ENCODE results near the gene FYB1. TPM values are rescaled to one million over a fixed set of nuclear protein-coding genes. Genes with fewer than 3 reads are reported as not detected.
A peak's percentile ranks its signal among the peaks of the same experiment; 100 is the strongest.

FYB1 gene
- total RNA-seq, 2 experiments from 2014 or later = 129 TPM

DNA sequence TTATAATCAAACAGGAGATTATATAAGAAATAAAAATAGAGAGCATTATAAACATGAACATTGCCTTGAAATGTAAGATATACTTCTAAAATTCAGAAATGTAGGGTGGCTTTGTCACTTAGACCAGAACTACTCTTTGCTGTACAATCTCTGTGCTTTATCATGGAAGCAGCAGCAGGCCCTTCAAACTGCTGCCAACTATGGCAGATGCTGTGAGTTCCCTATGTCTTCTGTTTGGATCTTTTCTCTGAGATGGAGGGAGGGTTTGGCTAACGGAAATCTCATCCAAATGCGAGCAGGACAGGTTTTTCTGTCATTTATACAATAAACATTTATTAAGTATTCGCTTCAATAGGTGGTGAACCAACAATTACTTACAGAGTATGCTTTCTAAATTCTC, 110.4 kb downstream of the FYB1 start:
- H3K4me3 Mint-ChIP-seq = no peak overlapping the region
- no peak for DNase-seq
- intact Hi-C loops (cut with micrococcal nuclease) = no loop called here
- CTCF ChIA-PET = interaction anchor here (1.3 to 1.6 kb wide), 2 partner anchors 10 to 175 kb away, joined by 3 to 4 read pairs; no protein-coding TSS in a partner anchor
- peaks cover 18% of the 10 kb centered on the region for H3K36me3 Mint-ChIP-seq (ENCODE audit: low read depth)
- H3K27me3 Mint-ChIP-seq (ENCODE audit: low read depth) = no peaks in the 10 kb centered on the region
- peaks cover 8% of the 10 kb centered on the region for H3K4me1 Mint-ChIP-seq (ENCODE audit: low read depth)
- peak overlapping the region; percentile 25 for H3K27ac Mint-ChIP-seq
- H3K9me3 Mint-ChIP-seq = no peaks in the 10 kb centered on the region

DNA sequence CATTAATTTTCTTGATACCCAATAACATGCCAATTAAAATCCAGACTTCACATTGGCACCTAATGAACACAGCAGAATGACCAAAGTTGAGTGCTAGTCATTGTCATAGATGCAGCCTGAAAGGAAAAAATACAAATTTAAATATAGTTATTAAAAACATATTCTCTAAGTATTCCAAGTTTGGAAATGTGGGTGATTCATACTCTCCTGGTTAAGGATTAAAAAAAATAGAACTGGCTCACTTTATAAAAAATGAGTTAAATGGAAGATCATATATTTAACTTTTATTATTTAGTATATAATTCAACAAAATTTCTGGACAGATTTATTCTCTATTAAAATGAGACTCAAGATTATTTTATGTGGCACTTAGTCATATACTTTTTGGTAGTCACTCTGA, 112.0 kb downstream of the FYB1 start:
- Mint-ChIP-seq H3K36me3 (ENCODE audit: low read depth) (peaks cover 23% of the 10 kb centered on the region), H3K4me3 (no peak overlapping the region), H3K4me1 (ENCODE audit: low read depth) (peaks cover 12% of the 10 kb centered on the region), H3K27me3 (ENCODE audit: low read depth) (no peaks in the 10 kb centered on the region), H3K9me3 (no peaks in the 10 kb centered on the region), H3K27ac (no peak overlapping the region)
- intact Hi-C loops (cut with micrococcal nuclease) = no loop called here
- CTCF ChIA-PET = no interaction called here
- DNase-seq = no peak

DNA sequence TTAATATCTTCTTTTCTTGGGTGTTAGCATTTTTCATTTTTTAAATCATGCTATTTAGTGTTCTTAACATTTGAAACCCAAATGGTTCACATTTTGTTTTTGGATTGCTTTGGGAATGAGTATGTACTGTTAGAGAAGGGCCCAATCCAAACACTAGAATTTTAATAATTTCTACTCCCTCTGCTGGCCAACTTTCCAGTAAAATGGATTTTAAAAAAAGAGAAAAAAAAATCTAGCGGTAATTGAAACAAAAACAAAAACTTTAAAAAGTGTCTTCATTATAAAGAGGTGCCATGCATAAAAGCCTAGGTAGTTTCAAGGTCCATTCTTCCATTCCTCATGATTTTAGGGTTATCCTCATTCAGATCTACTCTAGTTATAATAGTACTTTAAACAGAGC, 113.0 kb downstream of the FYB1 start:
- peaks cover 20% of the 10 kb centered on the region for H3K4me1 Mint-ChIP-seq (ENCODE audit: low read depth)
- H3K4me3 Mint-ChIP-seq = no peak overlapping the region
- peaks cover 23% of the 10 kb centered on the region for H3K36me3 Mint-ChIP-seq (ENCODE audit: low read depth)
- intact Hi-C loops (cut with micrococcal nuclease) = no loop called here
- no peaks in the 10 kb centered on the region for H3K27me3 Mint-ChIP-seq (ENCODE audit: low read depth)
- H3K27ac Mint-ChIP-seq = peak overlapping the region; percentile 51
- no peaks in the 10 kb centered on the region for H3K9me3 Mint-ChIP-seq
- CTCF ChIA-PET = no interaction called here
- DNase-seq = no peak

DNA sequence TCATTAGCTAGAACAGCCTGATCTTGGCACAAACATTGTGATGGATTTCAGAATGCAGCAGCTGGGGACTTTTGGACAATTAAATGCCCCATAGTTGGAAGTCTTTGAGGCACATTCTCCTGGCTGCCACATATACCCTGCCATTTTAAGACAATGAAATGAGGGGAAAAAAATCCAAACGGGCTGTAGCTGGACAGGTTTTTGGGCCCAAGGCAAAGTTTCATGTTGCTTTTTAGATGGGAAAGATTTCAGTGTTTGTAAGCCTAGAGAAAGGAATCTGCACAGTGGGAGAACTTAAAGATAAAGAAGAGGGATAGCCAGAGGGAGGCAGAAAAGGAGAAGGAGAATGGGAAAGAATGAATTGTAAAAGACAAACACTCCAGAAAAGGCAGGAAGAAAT, 115.1 kb downstream of the FYB1 start:
- CTCF ChIA-PET = interaction anchor here (0.8 kb wide), 1 partner anchor 23 kb away, joined by 3 read pairs; no protein-coding TSS in a partner anchor
- no peak for DNase-seq
- peaks cover 33% of the 10 kb centered on the region for H3K4me1 Mint-ChIP-seq (ENCODE audit: low read depth)
- no peak overlapping the region for H3K27ac Mint-ChIP-seq
- peaks cover 20% of the 10 kb centered on the region for H3K36me3 Mint-ChIP-seq (ENCODE audit: low read depth)
- no peaks in the 10 kb centered on the region for H3K9me3 Mint-ChIP-seq
- intact Hi-C loops (cut with micrococcal nuclease) = no loop called here
- no peak overlapping the region for H3K4me3 Mint-ChIP-seq
- H3K27me3 Mint-ChIP-seq (ENCODE audit: low read depth) = no peaks in the 10 kb centered on the region

DNA sequence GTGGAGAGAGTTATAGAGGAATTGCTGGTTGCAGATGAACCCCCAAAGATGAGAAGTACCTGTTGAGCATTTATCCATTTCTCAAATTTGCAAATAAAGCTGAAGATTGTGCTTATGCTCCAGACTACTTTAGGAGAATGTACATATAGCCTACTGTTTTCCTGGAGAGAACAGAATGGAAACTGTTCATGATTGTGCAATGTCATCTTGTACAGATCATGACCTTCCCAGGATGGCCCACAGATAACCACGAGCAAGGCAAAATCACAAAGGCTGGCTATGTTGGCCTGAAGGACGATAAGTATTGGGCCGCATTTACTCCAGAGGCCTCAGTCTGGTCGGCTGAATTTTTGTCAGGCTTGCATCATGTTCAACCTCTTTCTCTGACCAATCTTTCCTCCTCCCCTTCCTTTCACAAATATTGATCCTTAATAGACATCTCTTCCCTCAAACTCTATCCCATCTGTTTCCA, 116.6 kb downstream of the FYB1 start:
- Mint-ChIP-seq H3K27me3 (ENCODE audit: low read depth) (no peaks in the 10 kb centered on the region), H3K9me3 (no peaks in the 10 kb centered on the region), H3K27ac (peak overlapping the region; percentile 6), H3K36me3 (ENCODE audit: low read depth) (peaks cover 18% of the 10 kb centered on the region), H3K4me3 (no peak overlapping the region), H3K4me1 (ENCODE audit: low read depth) (peaks cover 31% of the 10 kb centered on the region)
- DNase-seq = no peak
- CTCF ChIA-PET = interaction anchor here (1.3 kb wide), 1 partner anchor 22 kb away, joined by 4 read pairs; no protein-coding TSS in a partner anchor
- intact Hi-C loops (cut with micrococcal nuclease) = no loop called here

DNA sequence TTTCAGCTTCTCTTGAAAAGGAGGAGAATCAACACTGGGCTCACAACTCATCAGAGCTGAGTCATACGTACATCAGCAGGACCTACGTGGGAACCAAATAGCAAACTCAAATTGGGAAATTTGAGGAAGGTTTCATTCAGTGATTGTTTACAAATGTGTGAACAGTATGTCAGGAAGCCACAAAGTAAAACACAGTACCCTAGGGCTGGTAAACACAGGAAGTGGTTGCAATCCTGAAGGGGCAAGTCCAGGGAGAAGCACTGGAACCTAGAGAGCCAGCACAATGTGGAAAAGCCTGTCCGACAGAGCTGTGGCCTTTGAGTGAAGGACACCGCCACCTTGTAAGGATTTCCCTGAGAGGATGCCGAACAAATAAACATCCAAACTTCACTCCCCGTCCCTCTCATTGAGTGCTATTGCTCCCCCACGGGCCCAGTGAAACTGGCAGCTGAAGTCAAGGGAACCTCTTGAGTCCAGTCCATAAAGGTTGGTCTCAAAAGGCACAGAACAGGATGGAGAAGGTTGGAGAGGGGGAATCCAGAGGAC, 118.4 kb downstream of the FYB1 start:
- H3K4me1 Mint-ChIP-seq (ENCODE audit: low read depth) = peaks cover 31% of the 10 kb centered on the region
- H3K4me3 Mint-ChIP-seq = no peak overlapping the region
- H3K27ac Mint-ChIP-seq = peak overlapping the region; percentile 59
- no peaks in the 10 kb centered on the region for H3K27me3 Mint-ChIP-seq (ENCODE audit: low read depth)
- no peak for DNase-seq
- H3K36me3 Mint-ChIP-seq (ENCODE audit: low read depth) = peaks cover 15% of the 10 kb centered on the region
- no peaks in the 10 kb centered on the region for H3K9me3 Mint-ChIP-seq
- CTCF ChIA-PET = no interaction called here
- intact Hi-C loops (cut with micrococcal nuclease) = loop anchor here (1.0 kb wide), 1 partner anchor 8 kb away; no protein-coding TSS in a partner anchor

DNA sequence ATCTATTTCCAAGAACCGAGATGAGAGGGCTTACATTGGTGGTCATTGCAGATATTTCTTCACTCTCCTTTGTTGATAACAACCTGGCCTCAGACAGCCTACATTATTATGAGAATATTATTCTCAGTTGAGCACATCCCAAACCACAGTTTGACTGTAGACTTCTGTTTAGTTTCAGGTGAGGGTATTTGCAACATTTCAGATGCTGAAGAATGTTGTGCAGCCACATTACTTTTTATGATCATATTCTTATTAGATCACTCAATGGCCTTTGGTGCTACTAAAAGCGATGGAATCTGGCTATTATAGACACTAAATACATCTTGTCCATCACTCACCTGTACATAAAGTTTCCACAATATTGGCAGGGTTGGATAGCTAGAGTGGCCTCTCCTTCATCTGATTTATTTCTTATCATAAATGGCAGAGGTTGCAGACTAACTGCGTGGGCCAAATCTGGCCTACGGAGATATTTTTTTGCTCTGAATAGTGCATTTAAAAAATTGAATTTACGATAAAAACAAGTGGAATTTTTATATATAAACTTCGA, 119.0 kb downstream of the FYB1 start:
- intact Hi-C loops (cut with micrococcal nuclease) = no loop called here
- DNase-seq = no peak
- H3K9me3 Mint-ChIP-seq = no peaks in the 10 kb centered on the region
- no peak overlapping the region for H3K27ac Mint-ChIP-seq
- CTCF ChIA-PET = interaction anchor here (0.6 to 0.9 kb wide), 2 partner anchors 25 to 102 kb away, joined by 3 to 4 read pairs; no protein-coding TSS in a partner anchor
- H3K36me3 Mint-ChIP-seq (ENCODE audit: low read depth) = peaks cover 15% of the 10 kb centered on the region
- peaks cover 31% of the 10 kb centered on the region for H3K4me1 Mint-ChIP-seq (ENCODE audit: low read depth)
- H3K27me3 Mint-ChIP-seq (ENCODE audit: low read depth) = no peaks in the 10 kb centered on the region
- no peak overlapping the region for H3K4me3 Mint-ChIP-seq

DNA sequence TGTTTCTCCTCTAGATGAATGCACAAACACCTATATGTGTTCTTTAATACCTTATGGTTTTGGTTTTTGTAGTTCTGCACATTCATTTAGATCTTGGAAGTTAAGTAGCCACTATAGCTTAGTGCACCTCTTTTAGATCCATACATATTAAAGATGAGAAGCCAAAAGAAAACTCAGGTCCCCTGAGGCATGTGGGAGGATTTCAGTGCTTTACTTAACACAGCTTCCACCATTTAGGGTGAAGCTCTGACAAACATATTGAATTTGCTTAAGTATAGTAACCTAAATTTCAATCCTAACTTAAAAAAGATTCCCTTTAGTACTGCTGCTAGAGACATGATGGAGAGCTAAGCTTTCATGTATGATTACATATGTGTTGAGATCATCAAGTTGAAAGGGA, 119.5 kb downstream of the FYB1 start:
- intact Hi-C loops (cut with micrococcal nuclease) = no loop called here
- CTCF ChIA-PET = interaction anchor here (0.6 to 0.9 kb wide), 2 partner anchors 24 to 103 kb away, joined by 3 to 4 read pairs; no protein-coding TSS in a partner anchor
- no peaks in the 10 kb centered on the region for H3K9me3 Mint-ChIP-seq
- H3K27ac Mint-ChIP-seq = no peak overlapping the region
- H3K36me3 Mint-ChIP-seq (ENCODE audit: low read depth) = peaks cover 14% of the 10 kb centered on the region
- no peak overlapping the region for H3K4me3 Mint-ChIP-seq
- no peak for DNase-seq
- H3K4me1 Mint-ChIP-seq (ENCODE audit: low read depth) = peaks cover 31% of the 10 kb centered on the region
- no peaks in the 10 kb centered on the region for H3K27me3 Mint-ChIP-seq (ENCODE audit: low read depth)

DNA sequence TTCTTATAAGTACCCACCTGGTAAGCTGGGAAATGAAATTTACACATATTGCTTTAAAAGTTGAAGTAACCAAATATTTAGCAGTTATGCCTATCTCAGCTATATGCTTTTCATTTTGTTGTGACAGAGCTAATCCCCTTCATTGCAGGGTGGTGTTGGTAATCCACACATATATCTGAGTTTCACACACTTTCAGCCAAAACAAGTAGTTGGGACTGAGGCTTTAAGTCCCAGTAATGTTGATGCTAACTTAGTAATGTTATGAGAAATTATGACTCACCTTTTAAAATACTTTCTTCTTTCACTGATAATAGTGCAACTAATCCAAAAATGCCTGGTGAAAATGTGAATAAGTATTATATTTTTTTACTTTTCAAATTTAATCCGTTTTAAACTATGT, 126.0 kb downstream of the FYB1 start:
- CTCF ChIA-PET = no interaction called here
- no peak overlapping the region for H3K27ac Mint-ChIP-seq
- intact Hi-C loops (cut with micrococcal nuclease) = loop anchor here (1.0 kb wide), 1 partner anchor 8 kb away; no protein-coding TSS in a partner anchor
- peaks cover 4% of the 10 kb centered on the region for H3K4me1 Mint-ChIP-seq (ENCODE audit: low read depth)
- peaks cover 1% of the 10 kb centered on the region for H3K27me3 Mint-ChIP-seq (ENCODE audit: low read depth)
- H3K36me3 Mint-ChIP-seq (ENCODE audit: low read depth) = no peaks in the 10 kb centered on the region
- DNase-seq = no peak
- no peak overlapping the region for H3K4me3 Mint-ChIP-seq
- H3K9me3 Mint-ChIP-seq = no peaks in the 10 kb centered on the region

DNA sequence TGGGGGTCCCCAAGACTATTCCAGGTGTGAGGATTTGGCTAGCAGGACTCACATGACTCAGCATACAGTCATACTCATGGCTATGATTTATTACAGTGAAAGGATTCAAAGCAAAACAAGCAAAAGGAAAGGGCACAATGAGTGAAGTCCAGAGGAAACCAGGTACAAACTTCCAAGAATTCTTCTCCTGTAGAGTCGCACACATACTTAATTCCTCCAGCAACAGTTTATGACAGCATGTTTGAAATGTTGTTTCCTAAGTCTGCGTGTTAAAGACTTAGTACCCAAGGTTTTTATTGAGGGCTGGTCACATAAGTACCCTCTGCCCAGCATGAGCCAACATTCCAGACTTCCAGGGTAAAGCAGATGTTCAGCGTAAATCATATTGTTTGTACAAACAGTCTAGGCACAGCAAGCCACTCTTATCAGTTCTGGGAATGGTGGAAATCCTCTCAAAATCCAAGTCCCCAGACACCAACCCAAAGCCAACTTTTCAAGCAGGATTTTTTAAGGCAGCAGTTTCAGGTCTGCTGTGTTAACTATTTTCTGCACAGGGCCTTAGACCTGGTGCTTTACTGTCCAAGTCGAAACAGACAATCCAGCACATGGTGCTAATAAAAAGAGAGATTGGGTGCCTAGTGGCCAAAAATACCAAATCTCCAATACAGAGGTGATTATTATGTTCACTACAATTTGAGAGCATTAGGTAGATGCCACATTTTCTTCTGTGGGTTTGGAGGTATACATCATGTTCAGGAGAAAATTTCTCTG, 126.6 kb downstream of the FYB1 start:
- Mint-ChIP-seq H3K27ac (no peak overlapping the region), H3K36me3 (ENCODE audit: low read depth) (no peaks in the 10 kb centered on the region), H3K9me3 (no peaks in the 10 kb centered on the region), H3K4me3 (no peak overlapping the region), H3K27me3 (ENCODE audit: low read depth) (peaks cover 1% of the 10 kb centered on the region), H3K4me1 (ENCODE audit: low read depth) (peaks cover 4% of the 10 kb centered on the region)
- intact Hi-C loops (cut with micrococcal nuclease) = loop anchor here (1.0 kb wide), 1 partner anchor 9 kb away; no protein-coding TSS in a partner anchor
- CTCF ChIA-PET = interaction anchor here (2.5 kb wide), 1 partner anchor 13 kb away, joined by 15 read pairs; no protein-coding TSS in a partner anchor
- DNase-seq = no peak

DNA sequence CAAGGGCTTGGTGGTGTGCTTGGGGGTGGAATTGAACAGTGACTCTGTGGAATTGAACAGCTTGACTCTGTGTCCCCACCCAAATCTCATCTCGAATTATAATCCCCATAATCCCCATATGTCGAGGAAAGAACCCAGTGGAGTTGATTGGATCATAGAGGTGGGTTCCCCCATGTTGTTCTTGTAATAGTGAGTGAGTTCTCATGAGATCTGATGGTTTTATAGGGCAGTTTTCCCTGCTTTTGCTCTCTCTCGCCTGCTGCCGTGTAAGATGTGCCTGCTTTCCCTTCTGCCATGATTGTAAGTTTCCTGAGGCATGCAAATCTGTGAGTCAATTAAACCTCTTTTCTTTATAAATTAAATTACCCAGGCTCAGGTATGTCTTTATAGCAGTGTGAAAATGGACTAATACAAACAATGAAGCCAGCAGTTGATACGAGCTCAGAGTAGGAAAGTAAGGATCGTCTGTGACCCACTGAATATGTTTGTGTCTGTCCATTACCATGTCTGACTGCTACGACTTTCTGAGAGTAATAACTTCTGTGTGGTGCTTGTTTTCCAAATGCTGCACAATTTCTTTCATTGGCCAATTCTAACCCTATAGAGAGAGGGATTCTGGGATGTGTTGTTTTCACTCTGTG, 127.3 kb downstream of the FYB1 start:
- peaks cover 1% of the 10 kb centered on the region for H3K27me3 Mint-ChIP-seq (ENCODE audit: low read depth)
- DNase-seq = no peak
- no peaks in the 10 kb centered on the region for H3K36me3 Mint-ChIP-seq (ENCODE audit: low read depth)
- H3K4me1 Mint-ChIP-seq (ENCODE audit: low read depth) = peaks cover 4% of the 10 kb centered on the region
- CTCF ChIA-PET = interaction anchor here (2.5 kb wide), 1 partner anchor 12 kb away, joined by 15 read pairs; no protein-coding TSS in a partner anchor
- H3K4me3 Mint-ChIP-seq = no peak overlapping the region
- intact Hi-C loops (cut with micrococcal nuclease) = no loop called here
- no peaks in the 10 kb centered on the region for H3K9me3 Mint-ChIP-seq
- no peak overlapping the region for H3K27ac Mint-ChIP-seq

DNA sequence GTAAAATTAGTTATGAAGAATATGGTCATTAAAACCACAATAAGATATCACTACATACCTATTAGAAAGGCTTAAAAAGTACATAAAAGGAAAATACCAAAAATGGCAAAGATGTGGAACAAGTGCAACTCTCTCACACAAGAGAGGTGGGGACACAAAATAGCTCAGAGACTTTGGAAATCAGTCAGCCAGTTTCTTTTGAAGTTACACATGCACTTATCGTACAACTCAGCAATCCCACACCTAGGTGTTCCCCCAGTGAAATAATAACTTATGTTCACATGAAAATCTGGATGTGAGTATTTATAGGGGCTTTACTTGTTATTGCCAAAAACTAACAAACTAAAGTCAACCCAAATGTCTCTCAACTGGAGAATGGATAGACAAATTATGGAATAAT, 135.4 kb downstream of the FYB1 start:
- CTCF ChIA-PET = no interaction called here
- peaks cover 14% of the 10 kb centered on the region for H3K4me1 Mint-ChIP-seq (ENCODE audit: low read depth)
- H3K4me3 Mint-ChIP-seq = no peak overlapping the region
- peaks cover 3% of the 10 kb centered on the region for H3K9me3 Mint-ChIP-seq
- no peak for DNase-seq
- H3K27ac Mint-ChIP-seq = no peak overlapping the region
- H3K27me3 Mint-ChIP-seq (ENCODE audit: low read depth) = peaks cover 16% of the 10 kb centered on the region
- intact Hi-C loops (cut with micrococcal nuclease) = no loop called here
- H3K36me3 Mint-ChIP-seq (ENCODE audit: low read depth) = no peaks in the 10 kb centered on the region

Data from activated naive CD4-positive, alpha-beta T cell treated with anti-CD3 and anti-CD28 coated beads for 36 hours (primary cell).